Thyroid gland (tissue), 4 donors: ENCODE measurements around the gene ARL2BP. TPM values are rescaled to one million over a fixed set of nuclear protein-coding genes. Genes with fewer than 3 reads are reported as not detected.
"Not testable (repeated sequence)": the region's sequence is repeated elsewhere in the genome, so short reads cannot be mapped to it uniquely, and the experiment has no call there.

Experiments used
- DNase-seq, 2 donors: peaks; one replicate each; pipeline ENCODE4 v3.0.0-alpha.2; 2019
- H3K27ac ChIP-seq, 3 donors: fragments of 200-600 bp; sonication (generic); 1 replicate in 2 of 3; 2 replicates in 1 of 3; pipeline ENCODE4 v1.5.1; 2016 to 2019; ENCODE audit warnings: mild to moderate bottlenecking in 1 of 3, moderate library complexity in 1 of 3
- H3K27me3 ChIP-seq: fragments of 200-600 bp; sonication (generic); one replicate; pipeline ENCODE4 v1.5.1; 2019
- H3K36me3 ChIP-seq, 2 donors: fragments of 200-600 bp; sonication (generic); one replicate each; pipeline ENCODE4 v1.5.1; 2016 to 2019
- H3K4me1 ChIP-seq, 2 donors: fragments of 200-600 bp; sonication (generic); one replicate each; pipeline ENCODE4 v1.5.1; 2017 to 2019
- H3K4me3 ChIP-seq, 3 donors: fragments of 200-600 bp; sonication (generic); replicated peaks in 1 of 3; 1 replicate in 2 of 3; 2 replicates in 1 of 3; pipeline ENCODE4 v1.5.1; 2016; ENCODE audit warnings: mild to moderate bottlenecking in 1 of 3
- H3K9me3 ChIP-seq: fragments of 200-600 bp; sonication (generic); one replicate; pipeline ENCODE4 v1.5.1; 2017
- POLR2A ChIP-seq, 2 donors: fragments of 450-650 bp; IDR thresholded peaks; one replicate each; pipeline ENCODE4 v1.6.1; 2017; ENCODE audit warnings: antibody characterized with exemption in 2 of 2, mild to moderate bottlenecking in 2 of 2, moderate library complexity in 1 of 2
- WGBS, 2 donors: methylation state at CpG; one replicate each; pipeline ENCODE4 v1.1.5; 2017; 5-methylcytosine and 5-hydroxymethylcytosine counted together
- intact Hi-C: fragments of 100-400 bp; cut with DNase I; formaldehyde crosslinking; loops from one replicate; pipeline ENCODE4 v1.15.1; 2023
- total RNA-seq, 4 donors: library from RNA; depleted of rRNA; stranded (reverse); fragments of >200 nt; gene quantifications; one replicate each; pipeline ENCODE4 v1.2.3, GENCODE V29; 2016
- TF ChIP-seq, protein P1 (sequence below), 6 experiments: fragments of 200-600 bp in 3 of 6; fragments of 450-650 bp in 3 of 6; sonication (generic) in 3 of 6; IDR thresholded peaks; one replicate each; pipeline ENCODE4 v1.5.1; 2016 to 2019; ENCODE audit warnings: antibody characterized with exemption in 6 of 6, mild to moderate bottlenecking in 2 of 6, inconsistent platforms in 1 of 6, moderate library complexity in 1 of 6

Gene ARL2BP
- total RNA-seq, 4 donors from 2014 or later = 51.2 to 68.9 (median 60.0) TPM

DNA sequence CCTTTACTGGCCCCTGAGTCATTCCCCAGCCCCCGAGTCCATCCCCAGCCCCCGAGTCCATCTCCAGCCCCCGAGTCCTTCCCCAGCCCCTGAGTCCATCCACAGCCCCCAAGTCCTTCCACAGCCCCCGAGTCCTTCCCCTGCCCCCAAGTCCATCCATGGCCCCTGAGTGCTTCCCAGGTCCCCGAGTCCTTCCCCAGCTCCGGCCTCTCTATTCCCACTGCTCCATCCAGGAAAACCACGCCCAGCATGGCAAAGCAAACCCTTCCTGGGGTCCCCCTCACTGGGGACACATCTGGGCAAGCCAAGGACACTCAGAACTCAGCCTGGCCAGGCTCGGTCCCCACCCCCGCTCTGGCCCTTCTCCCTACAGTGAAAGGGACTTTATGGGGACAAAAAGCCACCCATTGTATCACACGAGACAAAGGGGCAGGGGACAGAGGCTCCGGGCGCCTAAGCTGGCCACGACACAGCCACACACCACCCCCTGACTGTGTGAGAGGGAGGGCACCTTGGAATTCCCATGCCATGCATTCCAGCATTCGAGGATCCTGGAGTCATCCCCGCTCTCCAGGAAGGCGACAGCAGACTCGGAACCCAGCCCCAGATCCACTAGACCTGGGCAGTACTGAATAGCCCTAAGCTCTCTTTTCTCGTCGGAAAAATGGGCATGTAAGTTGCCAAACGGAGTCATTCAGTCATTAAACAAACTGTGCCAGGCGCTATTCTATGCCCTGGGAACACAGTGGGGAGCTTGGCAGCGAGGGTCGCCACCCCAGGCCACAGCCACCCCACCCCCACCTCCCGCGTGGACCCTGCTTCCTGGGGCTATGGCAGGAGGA, 25.4 kb downstream of the ARL2BP start:
- no peaks in the 10 kb centered on the region for H3K9me3 ChIP-seq
- 84 to 89% methylated on average over 15 to 24 of the region's 25 CpGs for WGBS, 2 donors
- H3K4me1 ChIP-seq = peaks cover 32 to 43% of the 10 kb centered on the region in 2 donors
- no peak for DNase-seq
- intact Hi-C loops = no loop called here
- H3K36me3 ChIP-seq = no peaks in the 10 kb centered on the region
- no peaks in the 10 kb centered on the region for H3K27me3 ChIP-seq
- H3K4me3 ChIP-seq = no peak overlapping the region
- no peak overlapping the region for H3K27ac ChIP-seq
- TF ChIP-seq, protein P1, sequence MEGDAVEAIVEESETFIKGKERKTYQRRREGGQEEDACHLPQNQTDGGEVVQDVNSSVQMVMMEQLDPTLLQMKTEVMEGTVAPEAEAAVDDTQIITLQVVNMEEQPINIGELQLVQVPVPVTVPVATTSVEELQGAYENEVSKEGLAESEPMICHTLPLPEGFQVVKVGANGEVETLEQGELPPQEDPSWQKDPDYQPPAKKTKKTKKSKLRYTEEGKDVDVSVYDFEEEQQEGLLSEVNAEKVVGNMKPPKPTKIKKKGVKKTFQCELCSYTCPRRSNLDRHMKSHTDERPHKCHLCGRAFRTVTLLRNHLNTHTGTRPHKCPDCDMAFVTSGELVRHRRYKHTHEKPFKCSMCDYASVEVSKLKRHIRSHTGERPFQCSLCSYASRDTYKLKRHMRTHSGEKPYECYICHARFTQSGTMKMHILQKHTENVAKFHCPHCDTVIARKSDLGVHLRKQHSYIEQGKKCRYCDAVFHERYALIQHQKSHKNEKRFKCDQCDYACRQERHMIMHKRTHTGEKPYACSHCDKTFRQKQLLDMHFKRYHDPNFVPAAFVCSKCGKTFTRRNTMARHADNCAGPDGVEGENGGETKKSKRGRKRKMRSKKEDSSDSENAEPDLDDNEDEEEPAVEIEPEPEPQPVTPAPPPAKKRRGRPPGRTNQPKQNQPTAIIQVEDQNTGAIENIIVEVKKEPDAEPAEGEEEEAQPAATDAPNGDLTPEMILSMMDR (IDR thresholded peaks at IDR 0.05) = no peak
- no peak for TF ChIP-seq POLR2A (IDR thresholded peaks at IDR 0.05)

DNA sequence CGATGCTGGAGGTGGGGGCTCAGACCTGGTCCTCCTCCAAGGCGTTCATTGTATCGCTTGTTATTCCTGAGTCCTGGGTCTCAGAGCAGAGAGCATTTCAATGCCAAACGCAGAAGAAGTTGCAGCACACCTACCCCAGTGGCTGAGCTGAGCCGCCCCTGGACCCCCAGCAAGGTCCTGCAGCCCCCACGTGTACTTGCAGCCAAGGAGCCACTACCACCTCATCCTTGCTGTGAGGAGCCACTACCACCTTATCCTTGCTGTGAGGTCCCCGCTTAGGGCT, 25.9 kb downstream of the ARL2BP start:
- H3K27ac ChIP-seq = no peak overlapping the region
- no peak overlapping the region for H3K4me3 ChIP-seq
- WGBS, 2 donors = 81 to 92% methylated on average over 5 to 7 of the region's 7 CpGs
- intact Hi-C loops = no loop called here
- DNase-seq = no peak
- H3K27me3 ChIP-seq = no peaks in the 10 kb centered on the region
- H3K36me3 ChIP-seq = no peaks in the 10 kb centered on the region
- peaks cover 27 to 37% of the 10 kb centered on the region in 2 donors for H3K4me1 ChIP-seq
- TF ChIP-seq, protein P1 (IDR thresholded peaks at IDR 0.05) = no peak
- H3K9me3 ChIP-seq = no peaks in the 10 kb centered on the region

DNA sequence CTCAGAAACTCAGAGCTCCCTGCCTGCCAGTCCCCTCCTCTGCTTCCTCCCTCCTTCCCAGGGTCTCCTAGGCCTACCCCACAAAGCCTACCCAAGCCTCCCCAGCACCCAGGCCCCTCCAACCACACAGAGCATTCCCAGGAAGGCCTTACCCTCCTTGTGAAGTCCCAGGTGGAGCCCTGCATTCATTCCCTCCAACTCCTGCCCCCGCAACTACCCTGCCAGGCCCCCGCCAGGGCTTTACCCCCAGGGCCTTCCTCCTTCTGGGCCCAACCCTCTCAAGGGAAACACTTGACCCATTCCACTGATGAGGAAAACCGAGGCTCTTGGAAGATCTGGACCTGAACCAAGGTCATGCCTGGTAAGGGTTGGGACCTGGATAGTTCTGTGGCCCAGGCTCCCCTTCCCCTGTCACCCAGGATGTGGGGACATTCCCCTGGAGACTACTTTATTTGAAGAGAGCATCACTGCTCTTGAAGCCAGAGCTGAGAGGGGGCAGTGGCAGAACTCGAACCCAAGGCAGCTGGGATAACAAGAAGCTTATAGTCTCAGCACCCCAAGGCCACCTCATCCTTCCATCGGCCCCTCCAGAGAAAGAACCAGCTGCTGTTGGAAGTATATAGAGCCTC, 26.9 kb downstream of the ARL2BP start:
- no peaks in the 10 kb centered on the region for H3K36me3 ChIP-seq
- 79 to 92% methylated on average over 5 of the region's 5 CpGs for WGBS, 2 donors
- no peaks in the 10 kb centered on the region for H3K27me3 ChIP-seq
- no peak overlapping the region for H3K4me3 ChIP-seq
- TF ChIP-seq, protein P1 (IDR thresholded peaks at IDR 0.05) = no peak
- no peak for TF ChIP-seq POLR2A (IDR thresholded peaks at IDR 0.05)
- H3K4me1 ChIP-seq = peaks cover 20 to 27% of the 10 kb centered on the region in 2 donors
- DNase-seq = no peak
- no peaks in the 10 kb centered on the region for H3K9me3 ChIP-seq
- no peak overlapping the region for H3K27ac ChIP-seq
- intact Hi-C loops = no loop called here

DNA sequence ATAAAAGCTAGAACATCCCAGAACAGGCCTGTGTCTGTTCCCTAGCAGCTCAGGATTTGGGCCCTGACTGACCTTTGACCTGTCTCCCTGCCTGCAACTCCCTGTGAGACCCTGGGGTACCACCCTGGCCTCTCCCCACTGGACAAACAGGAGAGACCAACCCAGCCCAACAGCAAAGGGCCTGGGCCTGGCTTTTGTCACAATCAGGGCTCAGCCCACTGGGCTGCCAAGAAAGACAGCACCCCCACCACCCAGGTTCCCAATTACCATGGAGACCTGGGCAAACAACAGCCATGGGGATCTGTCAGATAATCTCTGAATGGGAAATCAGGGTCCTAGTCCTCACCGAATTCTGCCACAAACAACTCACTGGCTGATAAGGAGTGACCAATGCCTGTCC, 28.3 kb downstream of the ARL2BP start:
- intact Hi-C loops = no loop called here
- H3K27ac ChIP-seq = no peak overlapping the region
- no peak overlapping the region for H3K4me3 ChIP-seq
- no peaks in the 10 kb centered on the region for H3K9me3 ChIP-seq
- no peak for DNase-seq
- no peak for TF ChIP-seq POLR2A (IDR thresholded peaks at IDR 0.05)
- TF ChIP-seq, protein P1 (IDR thresholded peaks at IDR 0.05) = no peak
- no peaks in the 10 kb centered on the region for H3K27me3 ChIP-seq
- 80 to 89% methylated on average over 1 of the region's 1 CpG for WGBS, 2 donors
- no peaks in the 10 kb centered on the region for H3K36me3 ChIP-seq
- H3K4me1 ChIP-seq = peaks cover 6 to 14% of the 10 kb centered on the region in 2 donors

DNA sequence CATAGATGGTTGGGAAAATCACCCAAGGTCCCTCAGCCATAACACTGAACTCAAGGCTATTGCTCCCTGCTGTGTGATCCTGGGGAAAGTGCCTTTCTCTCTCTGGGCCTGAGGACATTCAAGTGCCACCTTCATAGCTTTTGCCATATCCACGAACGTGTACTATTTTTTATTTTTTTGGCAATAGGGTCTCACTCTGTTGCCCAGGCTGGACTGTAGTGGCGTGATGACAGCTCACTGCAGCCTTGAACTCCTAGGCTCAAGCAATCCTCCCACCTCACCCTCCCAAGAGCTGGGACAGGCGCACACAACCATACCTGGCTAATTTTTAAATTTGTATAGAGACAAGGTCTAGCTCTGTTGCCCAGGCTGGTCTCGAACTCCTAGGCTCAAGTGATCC, 28.8 kb downstream of the ARL2BP start:
- 88 to 95% methylated on average over 5 of the region's 5 CpGs for WGBS, 2 donors
- DNase-seq = no peak
- Histone ChIP-seq H3K36me3 (no peaks in the 10 kb centered on the region), H3K4me3 (no peak overlapping the region), H3K4me1 (peaks cover 2 to 9% of the 10 kb centered on the region in 2 donors), H3K27me3 (no peaks in the 10 kb centered on the region), H3K9me3 (no peaks in the 10 kb centered on the region), H3K27ac (no peak overlapping the region)
- TF ChIP-seq, protein P1 (IDR thresholded peaks at IDR 0.05) = no peak
- TF ChIP-seq POLR2A (IDR thresholded peaks at IDR 0.05) = no peak
- intact Hi-C loops = no loop called here

DNA sequence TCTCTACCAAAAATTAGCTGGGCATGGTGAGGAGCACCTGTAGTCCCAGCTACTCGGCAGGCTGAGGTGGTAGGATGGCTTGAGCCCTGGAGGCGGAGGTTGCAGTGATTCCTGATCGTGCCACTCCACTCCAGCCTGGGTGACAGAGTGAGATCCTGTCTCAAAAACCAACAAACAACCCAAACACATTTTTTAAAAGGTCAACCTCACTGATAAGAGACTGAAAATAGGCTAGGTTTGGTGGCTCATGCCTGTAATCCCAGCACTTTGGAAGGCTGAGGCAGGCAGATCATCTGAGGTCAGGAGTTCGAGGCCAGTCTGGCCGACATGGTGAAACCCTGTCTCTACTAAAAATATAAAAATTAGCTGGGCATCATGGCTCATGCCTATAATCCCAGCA, 30.9 kb downstream of the ARL2BP start:
- H3K27me3 ChIP-seq, DNase-seq, H3K27ac ChIP-seq, H3K4me3 ChIP-seq, H3K36me3 ChIP-seq, intact Hi-C loops, H3K4me1 ChIP-seq, H3K9me3 ChIP-seq: not testable (repeated sequence)
- WGBS, 2 donors = 72 to 84% methylated on average over 5 of the region's 5 CpGs
